ENCODE measurements around the gene HBG2. TPM values are rescaled to one million over a fixed set of nuclear protein-coding genes. Genes with fewer than 3 reads are reported as not detected.
A peak's percentile ranks its signal among the peaks of the same experiment; 100 is the strongest.
"Not testable (repeated sequence)": the region's sequence is repeated elsewhere in the genome, so short reads cannot be mapped to it uniquely, and the experiment has no call there.

Gene HBG2
- total RNA-seq, 1 experiment from 2014 or later = 8.7 TPM

GRCh38 chr11:5257296-5257695 lies 2.7 kb upstream of the HBG2 start:
- no peak for TF ChIP-seq ATF1 (CRISPR knock-in tag; IDR thresholded peaks at IDR 0.05)
- TF ChIP-seq, protein P1, sequence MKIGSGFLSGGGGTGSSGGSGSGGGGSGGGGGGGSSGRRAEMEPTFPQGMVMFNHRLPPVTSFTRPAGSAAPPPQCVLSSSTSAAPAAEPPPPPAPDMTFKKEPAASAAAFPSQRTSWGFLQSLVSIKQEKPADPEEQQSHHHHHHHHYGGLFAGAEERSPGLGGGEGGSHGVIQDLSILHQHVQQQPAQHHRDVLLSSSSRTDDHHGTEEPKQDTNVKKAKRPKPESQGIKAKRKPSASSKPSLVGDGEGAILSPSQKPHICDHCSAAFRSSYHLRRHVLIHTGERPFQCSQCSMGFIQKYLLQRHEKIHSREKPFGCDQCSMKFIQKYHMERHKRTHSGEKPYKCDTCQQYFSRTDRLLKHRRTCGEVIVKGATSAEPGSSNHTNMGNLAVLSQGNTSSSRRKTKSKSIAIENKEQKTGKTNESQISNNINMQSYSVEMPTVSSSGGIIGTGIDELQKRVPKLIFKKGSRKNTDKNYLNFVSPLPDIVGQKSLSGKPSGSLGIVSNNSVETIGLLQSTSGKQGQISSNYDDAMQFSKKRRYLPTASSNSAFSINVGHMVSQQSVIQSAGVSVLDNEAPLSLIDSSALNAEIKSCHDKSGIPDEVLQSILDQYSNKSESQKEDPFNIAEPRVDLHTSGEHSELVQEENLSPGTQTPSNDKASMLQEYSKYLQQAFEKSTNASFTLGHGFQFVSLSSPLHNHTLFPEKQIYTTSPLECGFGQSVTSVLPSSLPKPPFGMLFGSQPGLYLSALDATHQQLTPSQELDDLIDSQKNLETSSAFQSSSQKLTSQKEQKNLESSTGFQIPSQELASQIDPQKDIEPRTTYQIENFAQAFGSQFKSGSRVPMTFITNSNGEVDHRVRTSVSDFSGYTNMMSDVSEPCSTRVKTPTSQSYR (CRISPR knock-in tag; IDR thresholded peaks at IDR 0.05) = no peak
- Mint-ChIP-seq H3K36me3 (peaks cover 13% of the 10 kb centered on the region), H3K9me3 (peaks cover 22% of the 10 kb centered on the region), H3K4me1 (peaks cover 35% of the 10 kb centered on the region), H3K27ac (no peak overlapping the region), H3K27me3 (ENCODE audit: low read depth) (peaks cover 50% of the 10 kb centered on the region), H3K4me3 (no peak overlapping the region)
- ATAC-seq (peak; percentile 88), DNase-seq (ENCODE audit: low spot score) (no peak)
- CTCF ChIA-PET = no interaction called here
- POLR2A ChIA-PET = no interaction called here

GRCh38 chr11:5254023-5254422 lies 558 bp downstream of the HBG2 start:
- H3K9me3 Mint-ChIP-seq; DNase-seq (ENCODE audit: low spot score); ATAC-seq; CTCF ChIA-PET; H3K27ac Mint-ChIP-seq; H3K36me3 Mint-ChIP-seq; H3K4me3 Mint-ChIP-seq; POLR2A ChIA-PET: not testable (repeated sequence)
- Mint-ChIP-seq H3K27me3 (ENCODE audit: low read depth) (peaks cover 35% of the 10 kb centered on the region), H3K4me1 (peaks cover 23% of the 10 kb centered on the region)

- POLR2A ChIA-PET; DNase-seq (ENCODE audit: low spot score); H3K27ac Mint-ChIP-seq; H3K4me3 Mint-ChIP-seq; H3K36me3 Mint-ChIP-seq; ATAC-seq; H3K9me3 Mint-ChIP-seq; CTCF ChIA-PET: not testable (repeated sequence)
- peaks cover 17% of the 10 kb centered on the region for H3K4me1 Mint-ChIP-seq
- peaks cover 31% of the 10 kb centered on the region for H3K27me3 Mint-ChIP-seq (ENCODE audit: low read depth)
Observed at GRCh38 chr11:5253440-5253839, 1.1 kb downstream of the HBG2 start.

- Mint-ChIP-seq H3K4me1 (peaks cover 11% of the 10 kb centered on the region), H3K27ac (no peak overlapping the region), H3K9me3 (no peaks in the 10 kb centered on the region), H3K4me3 (no peak overlapping the region), H3K36me3 (no peaks in the 10 kb centered on the region), H3K27me3 (ENCODE audit: low read depth) (peaks cover 29% of the 10 kb centered on the region)
- DNase-seq (ENCODE audit: low spot score) = no peak
- ATAC-seq = no peak
- POLR2A ChIA-PET = no interaction called here
- CTCF ChIA-PET = no interaction called here
- TF ChIP-seq, protein P2, sequence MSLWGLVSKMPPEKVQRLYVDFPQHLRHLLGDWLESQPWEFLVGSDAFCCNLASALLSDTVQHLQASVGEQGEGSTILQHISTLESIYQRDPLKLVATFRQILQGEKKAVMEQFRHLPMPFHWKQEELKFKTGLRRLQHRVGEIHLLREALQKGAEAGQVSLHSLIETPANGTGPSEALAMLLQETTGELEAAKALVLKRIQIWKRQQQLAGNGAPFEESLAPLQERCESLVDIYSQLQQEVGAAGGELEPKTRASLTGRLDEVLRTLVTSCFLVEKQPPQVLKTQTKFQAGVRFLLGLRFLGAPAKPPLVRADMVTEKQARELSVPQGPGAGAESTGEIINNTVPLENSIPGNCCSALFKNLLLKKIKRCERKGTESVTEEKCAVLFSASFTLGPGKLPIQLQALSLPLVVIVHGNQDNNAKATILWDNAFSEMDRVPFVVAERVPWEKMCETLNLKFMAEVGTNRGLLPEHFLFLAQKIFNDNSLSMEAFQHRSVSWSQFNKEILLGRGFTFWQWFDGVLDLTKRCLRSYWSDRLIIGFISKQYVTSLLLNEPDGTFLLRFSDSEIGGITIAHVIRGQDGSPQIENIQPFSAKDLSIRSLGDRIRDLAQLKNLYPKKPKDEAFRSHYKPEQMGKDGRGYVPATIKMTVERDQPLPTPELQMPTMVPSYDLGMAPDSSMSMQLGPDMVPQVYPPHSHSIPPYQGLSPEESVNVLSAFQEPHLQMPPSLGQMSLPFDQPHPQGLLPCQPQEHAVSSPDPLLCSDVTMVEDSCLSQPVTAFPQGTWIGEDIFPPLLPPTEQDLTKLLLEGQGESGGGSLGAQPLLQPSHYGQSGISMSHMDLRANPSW (CRISPR knock-in tag; conservative IDR thresholded peaks at IDR 0.05; ENCODE audit: low read depth) = no peak
- TF ChIP-seq ZNF138 (CRISPR knock-in tag; conservative IDR thresholded peaks at IDR 0.05) (no peak), NR3C1 (CRISPR knock-in tag; conservative IDR thresholded peaks at IDR 0.05; ENCODE audit: low read depth) (no peak), HMGA2 (CRISPR knock-in tag; IDR thresholded peaks at IDR 0.05) (no peak), ATF1 (CRISPR knock-in tag; IDR thresholded peaks at IDR 0.05) (no peak), RELA (CRISPR knock-in tag; IDR thresholded peaks at IDR 0.05; ENCODE audit: borderline replicate concordance) (no peak), ETV6 (CRISPR knock-in tag; IDR thresholded peaks at IDR 0.05) (no peak), AR (CRISPR knock-in tag; IDR thresholded peaks at IDR 0.05) (no peak), NFATC4 (CRISPR knock-in tag; IDR thresholded peaks at IDR 0.05) (no peak)
Observed at GRCh38 chr11:5252919-5253265, 1.7 kb downstream of the HBG2 start.
